HG02981 (cell line): ENCODE data around the gene FRK.

Experiments used
- ATAC-seq: cut with Tn5 transposase; IDR thresholded peaks from one replicate; pipeline ENCODE4 v1.9.1; 2021; ENCODE audit warnings: mild to moderate bottlenecking, moderate library complexity; ENCODE audit not compliant: unreplicated experiment

FRK gene

GRCh38 chr6:116036075-116036773, 24.5 kb downstream of the FRK start:
- ATAC-seq, result no peak

GRCh38 chr6:116035616-116036015, 25.1 kb downstream of the FRK start:
- ATAC-seq, result no peak

- ATAC-seq, result no peak
These were observed 26.4 kb downstream of the FRK start for GRCh38 chr6:116034327-116034726.

GRCh38 chr6:116033687-116034303, 26.9 kb downstream of the FRK start:
- ATAC-seq, result no peak

- ATAC-seq, result no peak
These were observed 29.9 kb downstream of the FRK start for GRCh38 chr6:116030770-116031169.

- ATAC-seq, result peak; percentile 67
These were observed 31.2 kb downstream of the FRK start for GRCh38 chr6:116029535-116029934.

DNA sequence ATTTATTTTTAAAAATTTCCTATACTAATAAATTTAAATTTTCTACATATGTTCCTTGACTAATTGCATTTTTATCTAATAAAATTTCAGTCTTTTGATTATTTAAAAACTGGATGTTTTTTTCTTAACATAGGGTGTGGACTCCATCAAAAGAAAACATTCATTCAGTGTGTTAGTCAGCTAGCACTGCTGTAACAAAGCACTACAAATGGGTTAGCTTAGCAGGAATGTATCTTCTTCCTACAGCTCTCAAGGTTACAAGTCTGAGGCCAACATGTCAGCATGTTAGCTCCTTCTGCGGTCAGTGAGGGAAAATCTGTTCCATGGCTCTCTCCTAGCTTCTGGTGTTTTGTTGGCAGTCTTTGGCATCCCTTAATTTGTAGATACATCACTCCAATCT, 32.5 kb downstream of the FRK start:
- no peak for ATAC-seq

DNA sequence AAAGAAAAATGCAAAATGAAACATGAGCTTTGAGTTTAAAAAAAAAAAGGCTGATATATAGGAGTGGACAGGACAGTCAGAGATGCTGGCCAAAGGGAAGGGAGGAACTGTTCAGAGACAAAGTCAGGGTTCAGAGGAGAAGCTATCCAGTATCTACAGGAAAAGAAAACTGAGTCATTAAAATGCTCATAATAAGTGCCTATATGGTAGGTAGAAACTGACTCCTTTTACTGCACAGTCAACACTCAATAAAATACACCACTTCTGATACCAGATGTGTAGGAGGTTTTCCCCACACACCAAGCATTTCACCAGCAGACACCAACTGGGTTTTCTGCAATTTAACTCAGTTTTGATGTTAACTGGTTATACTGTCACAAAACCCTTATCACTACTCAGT, 32.9 kb downstream of the FRK start:
- ATAC-seq, result peak; percentile 31

- no peak for ATAC-seq
These were observed 35.3 kb downstream of the FRK start for GRCh38 chr6:116025405-116025804.

- no peak for ATAC-seq
These were observed 37.7 kb downstream of the FRK start for GRCh38 chr6:116022841-116023445.

DNA sequence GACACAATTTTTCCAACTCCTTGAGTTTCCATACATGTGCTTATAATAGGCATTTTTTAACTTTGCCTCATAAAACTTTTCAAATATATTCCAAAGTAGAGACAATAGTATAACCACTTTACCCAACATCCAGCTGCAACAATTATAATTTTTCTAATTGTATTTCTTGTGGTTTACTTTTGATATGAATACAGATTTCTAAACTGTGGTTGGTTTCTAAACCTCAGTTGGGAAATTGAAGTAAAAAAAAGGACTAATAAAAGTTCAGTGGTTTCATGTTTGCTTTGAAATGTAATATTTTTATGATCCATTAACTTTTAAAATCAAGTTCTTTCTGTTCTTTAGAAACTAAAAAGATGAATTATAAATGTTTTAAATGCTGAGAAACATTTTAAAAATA, 40.0 kb downstream of the FRK start:
- ATAC-seq, result no peak

GRCh38 chr6:116019428-116019827, 41.3 kb downstream of the FRK start:
- peak; percentile 67 for ATAC-seq

DNA sequence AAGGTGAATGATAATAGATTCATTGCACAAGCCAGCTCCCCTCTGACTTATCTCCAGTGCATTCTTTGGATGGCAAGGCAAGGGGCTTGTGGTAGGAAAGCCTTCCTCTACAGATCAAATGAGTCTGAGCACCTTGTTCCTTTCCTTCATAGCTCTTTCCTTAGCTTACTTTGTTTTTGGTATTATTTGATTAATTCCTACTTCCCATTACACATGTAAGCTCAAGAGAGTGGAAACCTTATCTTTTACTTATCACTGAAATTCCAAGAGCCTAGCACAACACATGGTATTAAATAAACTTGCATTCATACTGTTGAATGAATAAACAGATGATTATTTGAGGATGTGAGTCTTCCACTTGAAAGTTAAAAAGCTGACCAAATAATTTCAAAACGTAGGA, 41.7 kb downstream of the FRK start:
- ATAC-seq, result no peak

DNA sequence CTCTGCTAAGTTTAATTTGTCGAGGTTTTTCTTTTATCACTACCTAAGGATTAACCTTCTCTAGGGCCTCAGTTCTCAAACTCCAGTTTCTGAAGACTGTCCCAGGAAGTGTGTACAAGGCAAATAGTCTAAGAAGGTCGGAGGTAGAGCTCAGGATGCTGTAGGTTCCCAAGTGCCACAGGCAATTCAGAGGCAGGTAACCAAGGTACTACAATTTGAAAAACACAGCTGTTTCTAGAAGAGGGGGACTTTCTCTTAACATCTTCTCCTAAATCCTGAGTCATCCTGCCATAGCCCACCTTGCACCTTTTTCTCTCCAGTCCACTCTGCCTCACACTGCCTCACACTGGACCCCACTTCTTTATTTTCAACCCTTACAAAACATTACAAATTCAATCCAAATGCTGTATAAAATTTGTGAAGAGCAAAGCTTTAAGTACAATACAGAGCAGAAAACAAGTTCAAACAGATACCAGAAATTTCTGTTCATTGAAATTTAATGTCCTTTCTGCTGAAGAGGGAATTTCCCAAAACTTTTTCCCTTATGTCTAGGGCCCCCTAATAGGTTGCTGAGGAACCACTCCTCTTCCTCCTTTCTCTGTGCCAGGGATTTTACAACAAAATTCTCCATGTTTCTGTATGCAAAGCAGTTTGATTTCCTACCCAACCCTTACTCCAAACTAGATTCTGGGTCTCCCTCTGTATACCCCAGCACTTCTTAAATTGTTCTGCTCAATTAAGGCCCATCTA, 43.0 kb downstream of the FRK start:
- ATAC-seq, result no peak

DNA sequence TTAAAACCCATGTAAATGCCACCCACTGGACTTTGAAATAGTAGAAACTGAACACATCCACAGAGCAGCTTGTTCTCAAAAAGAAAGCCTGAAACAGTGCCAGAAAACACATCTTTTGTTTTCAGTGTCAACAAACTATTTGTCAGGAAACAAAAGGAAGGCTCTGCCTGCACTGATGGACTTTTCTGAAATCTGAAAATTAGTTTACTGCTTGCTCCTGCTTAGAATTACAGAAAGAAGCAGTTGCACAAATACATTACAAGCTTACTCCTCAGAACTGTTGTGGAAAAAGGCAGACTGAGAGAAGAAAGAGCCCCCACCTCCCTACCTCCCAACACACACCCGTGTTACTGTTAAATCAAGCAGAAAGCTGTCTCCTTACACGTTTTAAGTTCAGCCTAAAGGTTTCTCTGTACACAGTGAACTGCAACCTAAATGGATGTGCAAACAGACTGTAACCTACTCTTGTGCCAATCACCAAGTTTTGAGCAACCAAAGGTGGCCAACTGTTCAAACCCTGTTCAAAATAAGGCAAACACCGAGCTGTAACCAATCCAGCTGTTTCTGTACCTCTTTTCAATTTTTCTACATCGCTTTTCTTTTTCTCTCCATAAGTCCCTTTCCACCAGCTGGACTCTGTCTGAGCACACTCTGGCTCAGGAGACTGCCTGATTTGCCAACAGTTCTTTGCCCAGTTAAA, 43.7 kb downstream of the FRK start:
- no peak for ATAC-seq

DNA sequence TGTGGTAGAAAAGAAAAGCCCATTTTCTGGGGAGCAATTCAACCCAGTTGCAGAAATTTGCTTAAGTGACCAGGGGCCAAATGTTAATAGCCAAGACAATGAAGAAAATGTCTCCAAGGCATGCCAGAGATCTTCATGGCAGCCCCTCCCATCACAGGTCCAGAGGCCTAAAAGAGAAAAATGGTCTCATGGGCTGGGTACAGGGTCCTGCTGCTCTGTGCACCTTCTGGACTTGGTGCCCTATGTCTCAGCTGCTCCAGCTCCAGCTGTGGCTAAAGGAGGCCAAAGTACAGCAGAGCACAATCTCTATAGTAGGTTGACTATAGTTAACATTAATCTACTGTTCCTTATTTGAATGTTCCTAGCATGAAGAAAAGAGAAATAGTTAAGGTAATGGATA, 44.7 kb downstream of the FRK start:
- no peak for ATAC-seq

- no peak for ATAC-seq
These were observed 45.1 kb downstream of the FRK start for GRCh38 chr6:116015561-116015960.

DNA sequence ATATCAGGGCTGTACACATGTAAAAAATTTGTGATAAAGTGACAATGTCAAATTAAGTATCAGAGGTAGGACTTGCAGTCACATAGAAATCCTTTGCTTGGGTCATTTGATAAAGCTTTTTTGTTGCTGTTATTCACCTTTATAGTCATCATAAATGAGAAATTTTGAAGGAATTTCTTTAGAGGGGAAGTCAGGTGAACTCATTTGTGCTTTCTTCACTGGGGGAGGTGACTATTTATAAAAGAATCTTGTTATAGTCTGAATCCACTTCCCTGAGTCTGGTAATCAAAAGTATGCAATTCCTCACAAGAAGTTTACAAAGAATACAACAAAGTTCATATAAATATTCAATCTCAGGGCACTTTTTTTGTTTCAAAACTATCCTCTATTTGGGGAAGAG, 47.7 kb downstream of the FRK start:
- no peak for ATAC-seq

DNA sequence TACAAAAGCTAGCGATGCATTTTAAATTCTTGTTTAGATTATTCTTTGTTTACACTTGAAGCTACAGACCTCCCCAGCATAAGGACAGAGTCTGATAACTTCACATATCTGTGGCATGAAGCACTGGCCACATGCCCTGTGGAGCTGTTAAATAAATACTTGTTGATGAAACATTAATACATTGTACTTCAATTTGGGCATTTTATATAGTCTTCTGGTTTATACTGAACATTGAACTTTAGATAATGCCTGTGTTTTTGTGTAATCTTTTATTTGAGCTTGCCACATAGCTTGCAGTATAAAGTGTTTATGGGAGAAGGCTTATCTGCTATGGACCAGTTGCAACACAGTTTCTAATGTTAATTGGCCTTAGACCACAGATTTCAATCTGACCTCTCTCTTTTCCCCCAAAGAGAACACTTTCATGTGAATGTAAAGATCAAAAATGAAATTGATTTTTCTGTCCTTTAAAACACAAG, 48.2 kb downstream of the FRK start:
- ATAC-seq, result no peak

- peak; percentile 58 for ATAC-seq
These were observed 49.2 kb downstream of the FRK start for GRCh38 chr6:116011520-116011919.

GRCh38 chr6:116010790-116011401, 49.8 kb downstream of the FRK start:
- peak; percentile 38 for ATAC-seq
